Neural progenitor cell (in vitro differentiated cells): ENCODE measurements around the gene LMAN1. TPM values are rescaled to one million over a fixed set of nuclear protein-coding genes. Genes with fewer than 3 reads are reported as not detected.

Source experiments
- DNase-seq: peaks from one replicate; pipeline ENCODE4 v3.0.0-alpha.2; 2016; ENCODE audit warnings: low spot score
- H2AFZ ChIP-seq: fragments of 200-600 bp; sonication (generic); replicated peaks from 2 replicates; pipeline ENCODE4 v1.6.1; 2016; ENCODE audit warnings: antibody characterized with exemption
- H3F3A ChIP-seq: fragments of 200-600 bp; sonication (generic); 2 replicates; pipeline ENCODE4 v1.6.1; 2016; ENCODE audit warnings: antibody characterized with exemption, low read depth
- H3K27ac ChIP-seq: fragments of 200-600 bp; sonication (generic); 2 replicates; pipeline ENCODE4 v1.5.1; 2016; ENCODE audit warnings: mild to moderate bottlenecking
- H3K27me3 ChIP-seq: fragments of 200-600 bp; sonication (generic); 2 replicates; pipeline ENCODE4 v1.6.1; 2016; ENCODE audit warnings: mild to moderate bottlenecking, moderate library complexity
- H3K36me3 ChIP-seq: fragments of 200-600 bp; sonication (generic); 2 replicates; pipeline ENCODE4 v1.5.1; 2016
- H3K4me1 ChIP-seq: fragments of 200-600 bp; sonication (generic); 2 replicates; pipeline ENCODE4 v1.6.1; 2016; ENCODE audit warnings: mixed run types
- H3K4me2 ChIP-seq: fragments of 200-600 bp; sonication (generic); 2 replicates; pipeline ENCODE4 v1.6.1; 2016
- H3K4me3 ChIP-seq: fragments of 200-600 bp; sonication (generic); 2 replicates; pipeline ENCODE4 v1.5.1; 2016
- H3K79me2 ChIP-seq: fragments of 200-600 bp; sonication (generic); 2 replicates; pipeline ENCODE4 v1.6.1; 2016; ENCODE audit warnings: low read depth
- H3K9ac ChIP-seq: fragments of 200-600 bp; sonication (generic); 2 replicates; pipeline ENCODE4 v1.6.1; 2016
- H3K9me3 ChIP-seq: fragments of 200-600 bp; sonication (generic); 2 replicates; pipeline ENCODE4 v1.5.1; 2016; ENCODE audit warnings: low read depth
- H4K20me1 ChIP-seq: fragments of 200-600 bp; sonication (generic); 2 replicates; pipeline ENCODE4 v1.6.1; 2016; ENCODE audit warnings: low read depth
- H3K27ac Mint-ChIP-seq: 3 replicates; pipeline ENCODE4 v1.8.0; 2021; ENCODE audit warnings: mixed read lengths
- H3K27me3 Mint-ChIP-seq: 2 replicates; pipeline ENCODE4 v1.8.0; 2022; ENCODE audit warnings: low read depth, mild to moderate bottlenecking, inconsistent platforms, moderate library complexity, mixed read lengths; ENCODE audit not compliant: insufficient read depth
- H3K36me3 Mint-ChIP-seq: 3 replicates; pipeline ENCODE4 v1.8.0; 2021; ENCODE audit warnings: mixed read lengths
- H3K4me1 Mint-ChIP-seq: 3 replicates; pipeline ENCODE4 v1.8.0; 2021; ENCODE audit warnings: mixed read lengths
- H3K4me3 Mint-ChIP-seq: 3 replicates; pipeline ENCODE4 v1.8.0; 2021; ENCODE audit warnings: mild to moderate bottlenecking, moderate library complexity, mixed read lengths
- H3K9me3 Mint-ChIP-seq: 3 replicates; pipeline ENCODE4 v1.8.0; 2020; ENCODE audit warnings: mixed read lengths
- CTCF ChIP-seq: fragments of 200-600 bp; sonication (generic); IDR thresholded peaks from 2 replicates; pipeline ENCODE4 v1.5.1; 2017; ENCODE audit warnings: antibody characterized with exemption, mild to moderate bottlenecking
- EZH2 ChIP-seq: fragments of 200-600 bp; sonication (generic); IDR thresholded peaks from 2 replicates; pipeline ENCODE4 v1.6.1; 2017; ENCODE audit warnings: antibody characterized with exemption, mild to moderate bottlenecking, moderate library complexity
- EZH2phosphoT487 ChIP-seq: fragments of 200-600 bp; sonication (generic); IDR thresholded peaks from 2 replicates; pipeline ENCODE4 v1.6.1; 2017; ENCODE audit warnings: antibody characterized with exemption
- total RNA-seq: library from RNA; depleted of rRNA; stranded (reverse); fragments of >200 nt; gene quantifications from 2 replicates; pipeline ENCODE4 v1.2.3, GENCODE V29; 2015; ENCODE audit warnings: low replicate concordance

The LMAN1 gene
- total RNA-seq, 1 donor from 2014 or later, result 338 TPM

GRCh38 chr18:59376351-59376935, 17.4 kb upstream of the LMAN1 start:
- Mint-ChIP-seq H3K36me3 (no peaks in the 10 kb centered on the region), H3K4me1 (peaks cover 56% of the 10 kb centered on the region), H3K27ac (peak overlapping the region; percentile 74), H3K27me3 (peaks cover 29% of the 10 kb centered on the region), H3K4me3 (peak overlapping the region; percentile 17), H3K9me3 (peaks cover 12% of the 10 kb centered on the region)
- H3K27ac ChIP-seq, result peak overlapping the region; percentile 91
- TF ChIP-seq CTCF (no peak), EZH2phosphoT487 (peak; percentile 65)
- peak overlapping the region; percentile 68 for H3K4me2 ChIP-seq
- no peaks in the 10 kb centered on the region for H3K9me3 ChIP-seq
- no peaks in the 10 kb centered on the region for H3K27me3 ChIP-seq
- H3K9ac ChIP-seq, result no peak overlapping the region
- H2AFZ ChIP-seq, result no peak overlapping the region
- H3K36me3 ChIP-seq, result no peaks in the 10 kb centered on the region
- no peaks in the 10 kb centered on the region for H3K79me2 ChIP-seq
- H4K20me1 ChIP-seq, result no peaks in the 10 kb centered on the region
- DNase-seq, result peak; percentile 91
- peak overlapping the region; percentile 27 for H3K4me3 ChIP-seq
- H3K4me1 ChIP-seq, result peaks cover 76% of the 10 kb centered on the region
- H3F3A ChIP-seq, result peaks cover 48% of the 10 kb centered on the region

DNA sequence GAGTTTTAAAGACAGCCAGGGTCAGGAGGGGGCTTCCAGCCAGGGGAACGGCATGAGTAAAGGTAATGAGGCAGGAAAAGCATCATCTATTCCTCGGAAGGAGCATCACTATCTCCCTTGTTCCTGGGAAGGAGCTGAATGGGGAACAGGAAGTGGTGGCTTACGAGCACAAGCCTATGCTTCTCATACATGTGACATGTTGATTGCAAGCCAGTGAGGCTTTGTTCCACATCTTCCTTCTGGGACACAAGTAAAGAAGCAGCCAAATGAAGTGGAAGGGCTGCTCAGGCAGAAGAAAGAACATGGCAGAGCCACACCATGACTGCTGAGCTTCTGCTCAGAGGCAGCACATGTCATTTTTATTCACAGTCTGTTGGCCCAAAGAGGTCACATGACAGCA, 15.1 kb upstream of the LMAN1 start:
- no peak for DNase-seq
- H3K27me3 ChIP-seq, result no peaks in the 10 kb centered on the region
- H3K79me2 ChIP-seq, result no peaks in the 10 kb centered on the region
- no peaks in the 10 kb centered on the region for H4K20me1 ChIP-seq
- H3K9me3 ChIP-seq, result peaks cover 4% of the 10 kb centered on the region
- no peaks in the 10 kb centered on the region for H3K36me3 Mint-ChIP-seq
- H3K9ac ChIP-seq, result no peak overlapping the region
- H3K27ac Mint-ChIP-seq, result peak overlapping the region; percentile 26
- H3F3A ChIP-seq, result peaks cover 55% of the 10 kb centered on the region
- peaks cover 57% of the 10 kb centered on the region for H3K4me1 Mint-ChIP-seq
- H3K27ac ChIP-seq, result no peak overlapping the region
- H3K4me3 ChIP-seq, result no peak overlapping the region
- H3K4me3 Mint-ChIP-seq, result peak overlapping the region; percentile 16
- no peak overlapping the region for H2AFZ ChIP-seq
- H3K4me1 ChIP-seq, result peaks cover 85% of the 10 kb centered on the region
- H3K27me3 Mint-ChIP-seq, result peaks cover 15% of the 10 kb centered on the region
- H3K36me3 ChIP-seq, result peaks cover under 1% of the 10 kb centered on the region
- TF ChIP-seq EZH2 (no peak), CTCF (no peak), EZH2phosphoT487 (no peak)
- H3K4me2 ChIP-seq, result no peak overlapping the region
- peaks cover 5% of the 10 kb centered on the region for H3K9me3 Mint-ChIP-seq

DNA sequence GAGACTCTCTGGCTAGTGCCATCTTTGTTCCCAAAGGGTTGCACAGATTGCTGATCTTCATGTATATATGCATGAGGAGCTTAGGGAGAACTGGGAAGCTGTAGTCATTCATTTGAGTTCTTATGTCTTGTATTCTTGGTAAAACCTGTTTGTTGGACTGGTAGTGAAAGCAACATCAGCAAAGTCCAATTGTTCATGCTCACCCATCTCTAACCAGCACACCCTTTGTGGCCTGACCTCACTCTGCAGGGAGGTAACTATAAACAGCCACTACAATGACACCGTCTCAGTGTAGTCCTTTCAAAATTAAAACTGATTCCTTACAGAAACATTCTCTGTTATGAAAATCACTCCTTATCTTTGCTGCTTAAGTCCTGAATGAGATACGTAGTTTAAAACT, 13.9 kb upstream of the LMAN1 start:
- peak overlapping the region; percentile 66 for H3K27ac ChIP-seq
- peaks cover 53% of the 10 kb centered on the region for H3F3A ChIP-seq
- peaks cover 6% of the 10 kb centered on the region for H3K36me3 ChIP-seq
- H3K79me2 ChIP-seq, result no peaks in the 10 kb centered on the region
- H3K27me3 ChIP-seq, result no peaks in the 10 kb centered on the region
- H3K4me1 ChIP-seq, result peaks cover 73% of the 10 kb centered on the region
- Mint-ChIP-seq H3K36me3 (no peaks in the 10 kb centered on the region), H3K27ac (peak overlapping the region; percentile 84), H3K4me1 (peaks cover 57% of the 10 kb centered on the region), H3K4me3 (no peak overlapping the region), H3K9me3 (peaks cover 5% of the 10 kb centered on the region), H3K27me3 (peaks cover 14% of the 10 kb centered on the region)
- peak overlapping the region; percentile 23 for H3K4me2 ChIP-seq
- peaks cover 6% of the 10 kb centered on the region for H3K9me3 ChIP-seq
- no peak overlapping the region for H2AFZ ChIP-seq
- peak; percentile 34 for DNase-seq
- H3K4me3 ChIP-seq, result no peak overlapping the region
- no peaks in the 10 kb centered on the region for H4K20me1 ChIP-seq
- no peak for TF ChIP-seq CTCF
- TF ChIP-seq EZH2phosphoT487, result no peak
- TF ChIP-seq EZH2, result no peak
- no peak overlapping the region for H3K9ac ChIP-seq
